DND-41 (cell line): ENCODE measurements around the gene BBS1.

ENCODE experiments used
- CTCF ChIP-seq: IDR thresholded peaks from 2 replicates; pipeline ENCODE4 v1.5.1; 2012; ENCODE audit warnings: borderline replicate concordance, low read length, moderate library complexity, mild to moderate bottlenecking; ENCODE audit not compliant: poor library complexity, severe bottlenecking; ENCODE audit errors: extremely low read depth
- EZH2 ChIP-seq: IDR thresholded peaks from 3 replicates; pipeline ENCODE4 v1.6.1; 2012; ENCODE audit warnings: borderline replicate concordance, low read depth, mild to moderate bottlenecking, moderate library complexity, low read length, inconsistent platforms; ENCODE audit not compliant: severe bottlenecking

- TF ChIP-seq CTCF = no peak
- no peak for TF ChIP-seq EZH2
These were observed 57.9 kb downstream of the BBS1 start, which contains the start of gene CTSF for GRCh38 chr11:66568124-66568916.
